GM10248 (cell line): ENCODE results near the gene KAZN.

ENCODE experiments used
- CTCF ChIA-PET: fragments of 300-600 bp; sonication (Branson Sonifier 250); formaldehyde crosslinking; extraction: SDS; loops from one replicate; lab custom pipeline; 2021; ENCODE audit warnings: antibody characterized with exemption; lab: Yijun Ruan, JAX
- POLR2A ChIA-PET: fragments of 350-650 bp; sonication (Branson Sonifier 250); formaldehyde crosslinking; extraction: SDS; loops from one replicate; lab custom pipeline; 2020; ENCODE audit warnings: antibody characterized with exemption; lab: Yijun Ruan, JAX
- DNase-seq: peaks from one replicate; pipeline ENCODE4 v3.0.0; 2012; ENCODE audit errors: extremely low spot score
- CTCF ChIP-seq: IDR thresholded peaks from 2 replicates; pipeline ENCODE4 v1.5.1; 2012; ENCODE audit warnings: mild to moderate bottlenecking, low read depth; ENCODE audit errors: extremely low read depth, missing control alignments, control extremely low read depth

The KAZN gene

DNA sequence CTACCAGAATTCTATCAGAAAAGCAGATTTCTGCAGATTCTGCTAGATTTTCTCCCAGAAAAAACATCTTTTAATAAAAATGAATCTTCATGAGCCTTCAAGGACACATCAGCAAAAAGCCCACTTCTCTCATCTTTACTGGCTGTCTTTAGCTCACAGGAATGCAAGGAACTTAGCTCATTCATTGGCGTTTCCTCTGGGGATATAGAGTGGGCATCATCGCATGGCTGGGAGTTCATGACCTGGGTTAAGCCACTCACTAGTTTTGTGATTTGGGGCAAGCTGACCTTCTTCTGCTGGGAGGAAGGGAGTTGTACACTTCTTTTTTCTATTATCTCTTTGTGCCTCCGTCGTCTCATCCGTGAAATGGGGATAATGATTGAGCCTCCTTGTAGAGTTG is 149.7 kb downstream of the KAZN start:
- DNase-seq = no peak
- ChIA-PET CTCF (interaction anchor here (1.6 kb wide), 1 partner anchor 10 kb away, joined by 6 read pairs; no protein-coding TSS in a partner anchor), POLR2A (no interaction called here)
- no peak for TF ChIP-seq CTCF

GRCh38 chr1:14748977-14749376 is 150.5 kb downstream of the KAZN start:
- TF ChIP-seq CTCF = no peak
- DNase-seq = no peak
- ChIA-PET CTCF (interaction anchor here (1.6 kb wide), 1 partner anchor 11 kb away, joined by 6 read pairs; no protein-coding TSS in a partner anchor), POLR2A (no interaction called here)

DNA sequence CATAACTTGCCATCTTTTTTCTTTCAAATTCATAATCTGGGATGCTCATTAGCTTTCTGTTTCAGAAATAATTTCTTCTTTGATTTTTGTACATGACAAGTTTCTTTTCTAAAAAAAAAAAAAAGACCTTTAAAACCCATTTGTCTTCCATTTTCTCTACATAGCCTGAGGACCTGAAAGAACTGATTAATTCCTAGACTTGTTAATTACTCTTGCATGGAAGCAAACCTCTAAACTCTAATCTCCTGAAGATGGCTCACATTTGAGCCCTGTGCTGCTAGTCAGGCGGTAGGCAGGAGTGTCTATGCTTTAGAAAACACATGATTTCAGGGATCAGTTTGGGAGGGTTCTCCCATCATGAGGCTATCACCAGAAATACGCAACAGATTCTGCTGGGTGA is 152.0 kb downstream of the KAZN start:
- ChIA-PET POLR2A (no interaction called here), CTCF (interaction anchor here (1.8 kb wide), 1 partner anchor 18 kb away, joined by 5 read pairs; no protein-coding TSS in a partner anchor)
- no peak for TF ChIP-seq CTCF
- DNase-seq = no peak

GRCh38 chr1:14755518-14756252 is 157.2 kb downstream of the KAZN start:
- ChIA-PET CTCF (no interaction called here), POLR2A (no interaction called here)
- TF ChIP-seq CTCF = no peak
- no peak for DNase-seq

GRCh38 chr1:14756589-14757285 is 158.3 kb downstream of the KAZN start:
- DNase-seq = no peak
- POLR2A ChIA-PET = interaction anchor here (0.8 kb wide), 1 partner anchor 10 kb away, joined by 3 read pairs; no protein-coding TSS in a partner anchor
- TF ChIP-seq CTCF = no peak
- CTCF ChIA-PET = no interaction called here

GRCh38 chr1:14757286-14757625 is 158.8 kb downstream of the KAZN start:
- CTCF ChIA-PET = no interaction called here
- TF ChIP-seq CTCF = no peak
- DNase-seq = no peak
- POLR2A ChIA-PET = interaction anchor here (0.8 kb wide), 1 partner anchor 10 kb away, joined by 3 read pairs; no protein-coding TSS in a partner anchor
